ENCODE measurements around the gene ST7. TPM values are rescaled to one million over a fixed set of nuclear protein-coding genes. Genes with fewer than 3 reads are reported as not detected.
A peak's percentile ranks its signal among the peaks of the same experiment; 100 is the strongest.
"Not testable (repeated sequence)": the region's sequence is repeated elsewhere in the genome, so short reads cannot be mapped to it uniquely, and the experiment has no call there.

The ST7 gene
- total RNA-seq, 4 donors from 2014 or later = 23.7 to 29.5 (median 25.5) TPM

DNA sequence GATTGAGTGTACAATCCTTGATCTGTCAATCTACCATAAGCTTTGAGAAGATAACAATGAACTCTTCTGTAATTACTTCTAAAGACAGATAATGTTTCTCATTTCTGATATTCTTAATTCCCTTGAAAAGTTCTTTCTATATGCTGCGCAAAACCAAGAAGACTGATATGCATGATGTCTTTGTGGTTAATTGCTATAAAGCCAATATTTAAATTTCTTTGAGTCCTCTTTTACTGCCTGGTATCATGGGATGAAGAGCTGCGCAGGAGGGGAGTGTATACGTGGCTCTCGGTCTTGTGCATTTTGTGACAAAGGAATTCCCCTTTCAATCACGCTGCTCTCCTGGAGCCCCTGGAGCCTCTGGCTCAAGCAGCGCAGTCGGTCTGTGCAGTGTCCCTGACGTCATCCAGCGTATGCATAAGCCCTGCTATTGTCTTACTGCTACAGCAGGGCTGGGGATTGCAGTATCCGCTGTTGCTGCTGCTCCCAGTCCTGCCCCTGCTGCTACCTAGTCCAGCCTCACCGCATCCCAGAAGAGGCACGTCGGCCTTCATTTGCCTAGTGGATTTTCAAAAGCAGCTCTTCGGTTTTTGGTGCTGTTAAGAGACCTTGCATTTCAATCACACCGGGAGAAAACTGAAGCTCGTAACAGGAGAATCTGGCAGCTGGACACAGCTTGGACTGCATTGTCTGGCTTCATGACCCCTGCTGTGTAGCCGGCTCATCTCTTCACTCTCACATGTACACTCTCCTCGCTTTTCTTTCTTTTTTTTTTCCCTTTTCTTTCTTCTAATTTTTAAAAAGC is 66.7 kb downstream of the ST7 start:
- DNase-seq (ENCODE audit: low spot score) = peak; percentile 24
- TF ChIP-seq, protein P1, sequence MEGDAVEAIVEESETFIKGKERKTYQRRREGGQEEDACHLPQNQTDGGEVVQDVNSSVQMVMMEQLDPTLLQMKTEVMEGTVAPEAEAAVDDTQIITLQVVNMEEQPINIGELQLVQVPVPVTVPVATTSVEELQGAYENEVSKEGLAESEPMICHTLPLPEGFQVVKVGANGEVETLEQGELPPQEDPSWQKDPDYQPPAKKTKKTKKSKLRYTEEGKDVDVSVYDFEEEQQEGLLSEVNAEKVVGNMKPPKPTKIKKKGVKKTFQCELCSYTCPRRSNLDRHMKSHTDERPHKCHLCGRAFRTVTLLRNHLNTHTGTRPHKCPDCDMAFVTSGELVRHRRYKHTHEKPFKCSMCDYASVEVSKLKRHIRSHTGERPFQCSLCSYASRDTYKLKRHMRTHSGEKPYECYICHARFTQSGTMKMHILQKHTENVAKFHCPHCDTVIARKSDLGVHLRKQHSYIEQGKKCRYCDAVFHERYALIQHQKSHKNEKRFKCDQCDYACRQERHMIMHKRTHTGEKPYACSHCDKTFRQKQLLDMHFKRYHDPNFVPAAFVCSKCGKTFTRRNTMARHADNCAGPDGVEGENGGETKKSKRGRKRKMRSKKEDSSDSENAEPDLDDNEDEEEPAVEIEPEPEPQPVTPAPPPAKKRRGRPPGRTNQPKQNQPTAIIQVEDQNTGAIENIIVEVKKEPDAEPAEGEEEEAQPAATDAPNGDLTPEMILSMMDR (IDR thresholded peaks at IDR 0.05) = no peak
- peak; percentile 91 for ATAC-seq (ENCODE audit: low FRiP score)

DNA sequence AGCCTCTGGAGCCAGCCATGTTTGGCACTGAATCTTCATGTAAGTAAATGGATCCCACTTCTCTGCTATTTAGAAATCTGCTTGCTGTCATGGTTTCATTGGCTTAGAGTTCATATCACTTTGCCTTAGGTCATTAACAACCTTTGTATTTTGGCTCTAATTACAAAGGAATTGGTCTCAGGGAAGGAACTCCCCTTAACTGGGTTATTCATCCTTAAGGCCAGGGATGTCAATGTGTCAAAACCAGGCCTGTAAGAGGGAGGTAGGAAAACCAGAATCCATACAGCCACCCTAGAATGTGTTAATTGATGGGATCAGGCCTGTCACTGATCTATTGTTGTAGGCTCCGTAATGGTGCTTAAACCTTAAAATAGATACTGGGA is 67.3 kb downstream of the ST7 start:
- TF ChIP-seq, protein P1 (IDR thresholded peaks at IDR 0.05) = no peak
- ATAC-seq (ENCODE audit: low FRiP score) (no peak), DNase-seq (ENCODE audit: low spot score) (no peak)

DNA sequence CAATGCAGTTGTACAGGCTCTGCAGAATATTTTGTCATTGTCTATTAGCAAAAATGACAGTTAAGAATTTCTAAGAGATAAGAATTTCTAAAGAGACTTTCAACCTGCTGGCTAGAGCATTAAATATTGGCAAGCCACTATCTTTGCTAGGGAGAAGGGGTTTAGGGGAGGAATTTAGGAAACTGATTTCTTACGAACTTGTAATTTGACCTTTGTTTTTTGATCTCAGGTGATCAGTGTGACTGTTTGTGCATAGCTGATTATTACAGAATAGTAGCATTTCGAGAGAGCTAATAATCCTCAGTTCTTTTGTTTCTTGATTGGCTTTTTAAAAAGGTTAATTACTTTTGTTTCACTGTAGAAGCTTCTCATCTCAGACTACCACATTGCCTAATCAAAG is 68.1 kb downstream of the ST7 start:
- TF ChIP-seq, protein P1 (IDR thresholded peaks at IDR 0.05) = no peak
- DNase-seq (ENCODE audit: low spot score) = no peak
- no peak for ATAC-seq (ENCODE audit: low FRiP score)

DNA sequence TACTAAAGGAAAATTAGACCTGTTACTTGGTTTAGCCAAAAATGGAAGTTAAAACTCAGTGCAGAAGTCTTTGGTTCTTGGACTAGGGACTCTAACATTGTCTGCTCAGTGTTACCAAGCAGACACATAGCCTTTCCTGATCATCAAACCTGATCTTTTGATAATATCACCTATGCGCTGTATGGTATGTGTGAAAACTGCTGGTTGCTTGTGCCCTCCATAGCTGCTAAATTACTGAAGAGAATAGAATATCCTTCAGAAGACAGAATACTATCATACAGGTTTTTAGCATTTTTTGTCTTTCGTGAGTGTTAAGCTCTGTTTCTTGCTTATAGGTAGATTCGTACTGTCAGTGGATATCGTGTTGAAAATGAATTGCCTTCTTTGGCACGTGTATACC is 68.7 kb downstream of the ST7 start:
- ATAC-seq (ENCODE audit: low FRiP score) (no peak), DNase-seq (ENCODE audit: low spot score) (no peak)
- TF ChIP-seq, protein P1 (IDR thresholded peaks at IDR 0.05) = no peak

DNA sequence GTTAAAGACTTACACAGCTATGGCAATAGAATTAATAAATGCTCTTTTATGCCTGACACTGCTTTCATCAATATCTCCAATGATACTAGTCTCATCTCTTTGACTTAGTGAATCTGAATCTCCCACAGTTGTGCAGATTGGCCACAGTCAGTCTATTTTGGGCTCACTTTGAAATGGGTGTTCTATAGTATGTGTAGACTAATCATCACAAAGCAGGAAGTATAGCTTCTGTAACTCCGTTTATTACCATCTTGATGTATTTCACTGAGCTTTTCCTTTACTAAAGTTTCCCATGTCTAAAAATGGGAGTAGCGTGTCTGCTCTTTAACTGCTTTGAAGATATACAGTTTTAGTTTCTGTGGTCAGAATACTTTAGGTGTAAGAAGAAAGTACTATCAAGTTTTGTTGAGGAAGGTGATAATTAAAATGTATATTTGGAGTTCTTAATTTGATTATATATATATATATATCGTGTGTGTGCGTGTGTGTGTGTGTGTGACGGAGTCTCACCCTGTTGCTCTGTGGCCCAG is 70.1 kb downstream of the ST7 start:
- no peak for DNase-seq (ENCODE audit: low spot score)
- no peak for ATAC-seq (ENCODE audit: low FRiP score)
- TF ChIP-seq, protein P1 (IDR thresholded peaks at IDR 0.05) = no peak

DNA sequence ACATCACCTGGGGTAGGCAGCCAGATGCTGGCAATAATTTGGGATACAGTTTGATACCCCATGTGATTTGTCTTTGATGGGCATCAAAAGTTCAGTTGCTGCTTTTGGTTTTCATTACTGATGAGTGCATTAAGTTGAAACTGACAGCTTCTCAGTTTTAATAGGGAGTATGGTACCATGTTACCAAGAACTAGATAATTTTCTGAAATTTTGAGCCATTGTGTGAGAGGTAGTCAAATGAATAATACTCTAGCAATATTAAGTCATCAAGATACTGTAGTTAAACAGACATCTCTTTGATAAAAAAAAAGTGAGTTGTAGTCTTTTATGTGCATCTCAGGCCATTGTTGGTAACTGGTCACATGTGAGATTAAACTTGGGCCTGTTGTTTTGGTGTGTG is 71.5 kb downstream of the ST7 start:
- DNase-seq (ENCODE audit: low spot score) = no peak
- TF ChIP-seq, protein P1 (IDR thresholded peaks at IDR 0.05) = no peak
- ATAC-seq (ENCODE audit: low FRiP score) = no peak

DNA sequence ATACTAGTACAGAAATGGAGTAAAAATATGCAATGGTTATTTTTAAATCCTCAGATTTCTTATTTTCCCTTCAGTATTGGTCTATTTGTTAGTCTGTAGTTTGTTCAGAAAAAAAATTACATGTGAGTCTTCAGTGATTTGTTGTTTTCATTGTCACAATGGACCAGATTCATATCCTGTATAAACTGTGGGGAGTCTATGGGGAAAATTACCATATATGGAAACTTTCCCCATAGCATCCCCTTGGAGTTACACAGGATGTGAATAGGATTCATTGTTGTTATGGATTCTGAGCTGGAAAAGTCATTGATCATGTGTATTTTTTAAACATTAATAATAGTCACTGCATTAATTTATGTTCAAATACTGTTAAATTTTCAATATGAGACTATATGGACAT is 72.6 kb downstream of the ST7 start:
- TF ChIP-seq, protein P1 (IDR thresholded peaks at IDR 0.05) = no peak
- DNase-seq (ENCODE audit: low spot score) (no peak), ATAC-seq (ENCODE audit: low FRiP score) (no peak)

DNA sequence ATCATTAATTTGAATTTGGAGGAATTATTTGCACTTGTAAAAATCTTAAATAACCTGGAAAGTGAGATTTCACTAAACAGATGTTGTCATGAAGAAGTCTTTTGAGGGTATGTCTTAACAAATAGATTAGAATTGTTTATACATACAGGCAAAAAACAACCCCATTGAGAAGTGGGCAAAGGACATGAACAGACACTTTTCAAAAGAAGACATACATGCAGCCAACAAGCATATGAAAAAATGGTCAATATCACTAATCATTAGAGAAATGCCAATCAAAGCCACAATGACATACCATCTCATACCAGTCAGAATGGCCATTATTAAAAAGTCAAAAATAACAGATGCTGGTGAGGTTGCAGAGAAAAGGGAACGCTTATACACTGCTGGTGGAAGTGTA is 77.0 kb downstream of the ST7 start:
- DNase-seq (ENCODE audit: low spot score); ATAC-seq (ENCODE audit: low FRiP score): not testable (repeated sequence)

DNA sequence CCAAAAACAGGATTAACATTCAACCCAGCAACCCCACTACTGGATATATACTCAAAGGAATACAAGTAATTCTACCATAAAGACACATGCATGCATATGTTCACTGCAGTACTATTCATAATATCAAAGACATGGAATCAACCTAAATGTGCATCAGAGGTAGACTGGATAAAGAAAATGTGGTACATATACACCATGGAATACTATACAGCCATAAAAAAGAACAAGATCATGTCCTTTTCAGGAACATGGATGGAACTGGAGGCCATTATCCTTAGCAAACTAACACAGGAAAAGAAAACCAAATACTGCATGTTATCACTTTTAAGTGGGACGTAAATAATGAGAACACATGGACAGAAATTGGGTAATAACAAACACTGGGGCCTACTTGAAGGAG is 77.5 kb downstream of the ST7 start:
- DNase-seq (ENCODE audit: low spot score); ATAC-seq (ENCODE audit: low FRiP score): not testable (repeated sequence)

Data from omental fat pad (tissue), 4 donors.